SK-N-MC (cell line): ENCODE data around the gene DUSP2.
"Not testable (repeated sequence)": the region's sequence is repeated elsewhere in the genome, so short reads cannot be mapped to it uniquely, and the experiment has no call there.

Experiments used
- DNase-seq: peaks from one replicate; pipeline ENCODE4 v3.0.0-alpha.2; 2011; ENCODE audit warnings: low read depth, low spot score
- H3K27ac ChIP-seq: fragments of 200-600 bp; sonication (generic); 2 replicates; pipeline ENCODE4 v1.5.1; 2016; ENCODE audit warnings: mixed run types
- H3K36me3 ChIP-seq: fragments of 200-600 bp; sonication (generic); 2 replicates; pipeline ENCODE4 v1.6.1; 2017; ENCODE audit warnings: antibody characterized with exemption, low read length, mixed read lengths; ENCODE audit not compliant: insufficient read depth
- H3K4me3 ChIP-seq: fragments of 200-600 bp; sonication (generic); 2 replicates; pipeline ENCODE4 v1.5.1; 2016
- H3K9ac ChIP-seq: fragments of 200-600 bp; sonication (generic); 2 replicates; pipeline ENCODE4 v1.8.0; 2017; ENCODE audit warnings: mixed run types, mixed read lengths; ENCODE audit not compliant: insufficient read length
- H3K9me3 ChIP-seq: fragments of 200-600 bp; sonication (generic); 2 replicates; pipeline ENCODE4 v1.6.1; 2017; ENCODE audit warnings: low read depth, mild to moderate bottlenecking, antibody characterized with exemption, low read length, moderate library complexity, mixed read lengths
- EZH2 ChIP-seq: fragments of 200-600 bp; sonication (generic); IDR thresholded peaks from one replicate; pipeline ENCODE4 v1.6.1; 2017; ENCODE audit warnings: antibody characterized with exemption
- FOXP2 ChIP-seq: optimal IDR thresholded peaks from 2 replicates; pipeline ENCODE3; 2011; ENCODE audit warnings: mild to moderate bottlenecking, moderate library complexity; ENCODE audit not compliant: insufficient read depth; ENCODE audit errors: extremely low read length, control extremely low read depth
- POLR2AphosphoS5 ChIP-seq: IDR thresholded peaks from 2 replicates; pipeline ENCODE4 v1.6.1; 2012; ENCODE audit warnings: mild to moderate bottlenecking, low read depth, low read length, borderline replicate concordance

DUSP2 gene

GRCh38 chr2:96167407-96168013 lies 22.3 kb upstream of the DUSP2 start:
- TF ChIP-seq EZH2 (no peak), POLR2AphosphoS5 (no peak), FOXP2 (no peak)
- Histone ChIP-seq H3K36me3 (no peaks in the 10 kb centered on the region), H3K4me3 (no peak overlapping the region), H3K27ac (no peak overlapping the region), H3K9ac (no peak overlapping the region), H3K9me3 (no peaks in the 10 kb centered on the region)
- DNase-seq, result no peak

- no peak overlapping the region for H3K27ac ChIP-seq
- no peaks in the 10 kb centered on the region for H3K36me3 ChIP-seq
- no peak overlapping the region for H3K9ac ChIP-seq
- no peaks in the 10 kb centered on the region for H3K9me3 ChIP-seq
- no peak for TF ChIP-seq POLR2AphosphoS5
- no peak for TF ChIP-seq EZH2
- no peak for TF ChIP-seq FOXP2
- H3K4me3 ChIP-seq, result no peak overlapping the region
- no peak for DNase-seq
Observed at GRCh38 chr2:96164459-96165184, 19.4 kb upstream of the DUSP2 start.

- H3K4me3 ChIP-seq, result no peak overlapping the region
- no peak for DNase-seq
- no peak overlapping the region for H3K9ac ChIP-seq
- H3K9me3 ChIP-seq, result no peaks in the 10 kb centered on the region
- no peaks in the 10 kb centered on the region for H3K36me3 ChIP-seq
- H3K27ac ChIP-seq, result no peak overlapping the region
- TF ChIP-seq FOXP2, result no peak
- no peak for TF ChIP-seq POLR2AphosphoS5
- TF ChIP-seq EZH2, result no peak
Observed at GRCh38 chr2:96163768-96164429, 18.7 kb upstream of the DUSP2 start.

GRCh38 chr2:96163415-96163767 lies 18.2 kb upstream of the DUSP2 start:
- Histone ChIP-seq H3K9ac (no peak overlapping the region), H3K36me3 (no peaks in the 10 kb centered on the region), H3K9me3 (no peaks in the 10 kb centered on the region), H3K4me3 (no peak overlapping the region), H3K27ac (no peak overlapping the region)
- DNase-seq, result no peak
- TF ChIP-seq EZH2 (no peak), POLR2AphosphoS5 (no peak), FOXP2 (no peak)

GRCh38 chr2:96161898-96162297 lies 16.7 kb upstream of the DUSP2 start:
- no peaks in the 10 kb centered on the region for H3K9me3 ChIP-seq
- no peak for DNase-seq
- H3K4me3 ChIP-seq, result no peak overlapping the region
- no peak overlapping the region for H3K27ac ChIP-seq
- no peaks in the 10 kb centered on the region for H3K36me3 ChIP-seq
- no peak for TF ChIP-seq FOXP2
- no peak for TF ChIP-seq EZH2
- TF ChIP-seq POLR2AphosphoS5, result no peak
- no peak overlapping the region for H3K9ac ChIP-seq

- not testable (repeated sequence) for DNase-seq, H3K9ac ChIP-seq, H3K36me3 ChIP-seq
Observed at GRCh38 chr2:96160366-96160765, 15.1 kb upstream of the DUSP2 start.

GRCh38 chr2:96159084-96159830 lies 14.0 kb upstream of the DUSP2 start:
- Histone ChIP-seq H3K4me3 (no peak overlapping the region), H3K27ac (no peak overlapping the region), H3K36me3 (no peaks in the 10 kb centered on the region), H3K9me3 (no peaks in the 10 kb centered on the region), H3K9ac (no peak overlapping the region)
- no peak for DNase-seq
- TF ChIP-seq FOXP2 (no peak), POLR2AphosphoS5 (no peak), EZH2 (no peak)

More at GRCh38 chr2:96160366-96160765, 15.1 kb upstream of the DUSP2 start:
- not testable (repeated sequence) for H3K9me3 ChIP-seq, H3K27ac ChIP-seq, H3K4me3 ChIP-seq

- no peaks in the 10 kb centered on the region for H3K9me3 ChIP-seq
- no peak overlapping the region for H3K9ac ChIP-seq
- H3K4me3 ChIP-seq, result no peak overlapping the region
- no peak for DNase-seq
- no peak overlapping the region for H3K27ac ChIP-seq
- TF ChIP-seq POLR2AphosphoS5 (no peak), EZH2 (no peak)
- H3K36me3 ChIP-seq, result no peaks in the 10 kb centered on the region
Observed at GRCh38 chr2:96158554-96158940, 13.3 kb upstream of the DUSP2 start.
